ENCODE measurements around the gene IGLL1.

- TF ChIP-seq CTCF (IDR thresholded peaks at IDR 0.05) (no peak), EP300 (IDR thresholded peaks at IDR 0.05; ENCODE audit: borderline replicate concordance in 1 of 2, low read depth in 1 of 2, low read length in 1 of 2) (no peak), NRF1 (IDR thresholded peaks at IDR 0.05; ENCODE audit: low read depth, low read length) (no peak), MAX (IDR thresholded peaks at IDR 0.05; ENCODE audit: low read depth) (no peak), EZH2phosphoT487 (IDR thresholded peaks at IDR 0.05; ENCODE audit: borderline replicate concordance, low read depth) (no peak), GABPA (IDR thresholded peaks at IDR 0.05; ENCODE audit: low read depth) (no peak)
These were observed 3.7 kb upstream of the IGLL1 start for GRCh38 chr22:23583836-23584235.

All from SK-N-SH (cell line).